Stimulated activated CD8-positive, alpha-beta memory T cell treated with anti-CD3 and anti-CD28 coated beads, Interleukin-12 subunit alpha, Interleukin-12 subunit beta, amount 100 ng/mL, for 1 hour (primary cell): Measurements from ENCODE around the gene DGKD.

ENCODE experiments used
- DNase-seq: peaks from one replicate; pipeline ENCODE4 v3.0.0-alpha.2; 2020; ENCODE audit warnings: low read depth

Gene DGKD

DNA sequence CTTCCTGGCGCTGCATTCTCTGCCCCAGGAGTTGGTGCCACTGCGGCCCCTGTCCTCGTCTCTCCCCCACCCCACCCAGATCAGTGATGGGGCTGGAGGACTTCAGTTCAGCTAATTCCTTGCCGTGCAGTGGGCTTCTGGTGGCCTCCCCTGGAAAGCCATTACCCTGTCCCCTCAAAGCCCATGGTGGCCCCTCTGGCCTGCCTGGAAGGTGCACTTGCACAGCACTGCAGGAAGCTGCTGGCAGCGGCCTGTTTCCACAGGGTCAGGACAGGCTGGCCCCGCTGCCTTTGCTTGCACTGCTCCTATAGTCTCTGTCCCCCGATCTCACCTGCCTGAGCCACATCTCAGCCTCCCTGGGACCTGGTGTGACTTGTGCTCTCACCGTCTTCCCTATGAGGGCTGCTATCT, 107.2 kb downstream of the DGKD start:
- no peak for DNase-seq

DNA sequence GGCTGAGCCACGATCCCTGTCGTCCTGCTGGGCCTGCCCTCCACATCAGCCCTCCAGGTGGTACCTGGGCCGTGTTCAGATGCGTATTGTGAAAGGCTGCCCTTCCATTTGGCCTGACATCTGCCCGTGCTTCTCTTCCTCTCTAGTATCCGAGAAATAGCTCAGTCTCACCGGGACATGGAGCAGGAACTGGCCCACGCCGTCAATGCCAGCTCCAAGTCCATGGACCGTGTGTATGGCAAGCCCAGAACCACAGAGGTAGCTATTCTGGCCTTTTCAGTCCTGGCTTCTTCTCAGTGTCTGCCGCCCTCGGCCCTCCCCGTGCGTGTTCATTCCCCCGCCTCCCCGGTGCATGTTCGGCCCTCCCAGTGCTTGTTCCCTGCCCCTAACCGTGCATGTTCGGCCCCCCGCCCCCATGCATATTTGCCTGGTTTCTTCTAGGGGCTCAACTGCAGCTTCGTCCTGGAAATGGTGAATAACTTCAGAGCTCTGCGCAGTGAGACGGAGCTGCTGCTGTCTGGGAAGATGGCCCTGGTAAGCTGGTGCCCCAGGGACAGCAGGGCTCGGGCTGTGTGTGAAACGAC, 108.0 kb downstream of the DGKD start:
- DNase-seq: no peak

DNA sequence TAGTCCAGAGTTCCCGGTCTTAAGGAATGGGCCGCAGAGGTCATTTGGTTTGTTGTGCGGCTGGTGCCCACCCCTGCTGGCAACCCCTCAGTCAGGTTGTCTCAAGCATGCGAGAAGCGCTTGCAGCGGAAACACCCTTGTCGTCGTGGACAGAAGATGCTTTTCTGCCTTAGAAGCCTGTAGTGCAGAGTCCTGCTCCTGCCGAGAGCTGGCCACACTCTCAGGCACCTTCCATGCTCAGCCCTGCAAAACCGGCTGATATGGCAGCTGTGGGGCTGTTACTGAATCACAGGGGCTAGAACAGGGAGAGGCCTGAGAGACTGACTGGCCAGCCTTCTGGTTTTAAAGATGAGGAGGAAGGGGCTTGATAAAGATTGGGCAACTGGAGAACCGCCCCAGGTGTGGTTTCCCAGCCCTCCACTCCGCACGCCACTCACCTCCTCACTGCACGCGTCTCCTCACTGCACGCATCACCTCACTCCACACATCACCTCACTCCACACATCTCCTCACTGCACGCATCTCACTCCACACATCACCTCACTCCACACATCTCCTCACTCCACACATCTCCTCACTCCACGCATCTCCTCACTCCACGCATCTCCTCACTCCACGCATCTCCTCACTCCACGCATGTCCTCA, 108.7 kb downstream of the DGKD start:
- DNase-seq: no peak

DNA sequence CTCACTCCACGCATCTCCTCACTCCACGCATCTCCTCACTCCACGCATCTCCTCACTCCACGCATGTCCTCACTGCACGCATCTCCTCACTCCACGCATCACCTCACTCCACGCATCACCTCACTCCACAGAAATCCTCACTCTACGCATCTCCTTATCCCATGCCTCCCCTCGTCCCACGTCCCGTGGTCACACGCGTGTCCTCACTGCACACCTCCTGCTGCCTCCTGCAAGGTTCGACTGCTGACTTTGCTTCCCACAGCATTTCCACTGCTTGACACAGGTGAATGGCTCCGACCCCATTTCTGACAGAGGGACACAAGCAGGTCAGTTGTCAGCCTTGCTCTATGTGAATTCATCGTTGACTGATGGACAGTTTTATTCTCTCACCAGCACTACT, 109.3 kb downstream of the DGKD start:
- DNase-seq: no peak

DNA sequence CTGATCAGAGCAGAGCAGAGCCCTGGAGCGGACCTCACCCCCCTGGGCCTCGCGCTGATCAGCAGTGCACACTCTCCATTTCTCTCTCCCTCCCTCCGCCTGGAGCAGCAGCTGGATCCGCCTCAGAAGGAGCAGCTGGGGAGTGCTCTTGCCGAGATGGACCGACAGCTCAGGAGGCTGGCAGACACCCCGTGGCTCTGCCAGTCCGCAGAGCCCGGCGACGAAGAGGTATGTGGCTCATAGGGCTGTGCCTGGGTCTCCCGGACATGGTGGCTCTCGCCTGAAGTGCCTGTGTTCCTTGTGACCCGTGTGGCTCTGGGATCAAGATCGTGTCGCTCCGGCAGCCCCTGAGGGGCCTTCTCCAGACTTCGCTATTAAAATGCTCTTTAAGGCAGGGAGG, 109.8 kb downstream of the DGKD start:
- DNase-seq: no peak

DNA sequence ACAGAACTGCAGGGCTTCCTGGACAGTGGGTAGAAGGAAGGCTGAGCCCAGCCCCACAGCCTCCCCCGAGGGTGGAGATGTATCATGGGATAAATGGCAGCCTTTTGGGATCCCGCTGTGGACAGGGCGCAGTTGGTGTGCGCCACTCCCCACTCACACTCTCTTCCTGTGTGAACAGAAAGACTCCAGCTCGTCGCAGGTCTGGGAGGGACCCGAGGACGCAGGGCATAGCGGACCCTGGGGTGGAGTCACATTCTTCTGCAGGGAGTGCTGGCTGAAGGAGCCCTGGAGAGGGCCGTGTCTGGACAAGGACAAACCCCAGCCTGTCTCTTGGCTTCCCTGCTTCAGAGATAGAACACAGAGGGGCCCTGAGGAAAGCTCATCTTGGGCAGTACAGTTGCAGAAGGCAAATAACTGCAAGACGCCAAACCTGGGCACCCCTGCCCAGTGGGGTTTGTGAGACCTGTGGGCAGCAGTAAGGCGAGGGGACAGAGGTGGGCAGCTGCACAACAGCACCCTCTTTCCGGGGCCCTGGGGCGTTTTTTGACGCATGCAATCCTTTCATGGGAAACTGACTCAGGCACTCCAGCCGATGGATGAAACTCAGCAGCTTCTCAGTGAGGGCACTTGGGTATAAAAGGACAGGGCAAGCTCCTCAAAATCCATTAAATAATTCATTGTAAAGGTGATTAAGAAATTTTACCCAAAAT, 110.4 kb downstream of the DGKD start:
- DNase-seq: no peak

DNA sequence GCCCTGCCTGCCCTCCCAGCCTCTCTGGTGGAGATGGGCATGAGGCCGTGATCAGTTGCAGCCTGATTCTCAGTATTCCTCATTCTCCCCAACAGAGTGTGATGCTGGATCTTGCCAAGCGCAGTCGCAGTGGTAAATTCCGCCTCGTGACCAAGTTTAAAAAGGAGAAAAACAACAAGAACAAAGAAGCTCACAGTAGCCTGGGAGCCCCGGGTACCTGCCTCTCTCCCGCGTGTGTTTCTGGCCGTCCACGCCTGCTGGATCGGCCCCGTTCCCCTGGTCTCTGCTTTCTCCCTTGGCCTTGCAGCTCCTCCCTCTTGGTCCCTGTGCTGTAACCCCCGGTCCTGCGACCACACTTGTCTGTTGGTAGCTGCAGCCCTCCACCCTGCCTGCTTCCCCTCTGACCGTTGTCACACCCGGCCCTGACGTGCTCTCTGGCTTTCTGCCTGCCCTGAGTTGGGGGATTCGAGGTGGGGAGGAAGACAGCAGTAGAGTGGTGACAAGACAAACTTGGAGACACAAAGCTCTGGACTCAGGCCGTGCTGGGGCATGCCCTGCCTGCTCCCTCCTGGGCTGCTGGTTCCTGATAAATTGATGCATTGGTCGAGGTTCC, 112.8 kb downstream of the DGKD start:
- no peak for DNase-seq

DNA sequence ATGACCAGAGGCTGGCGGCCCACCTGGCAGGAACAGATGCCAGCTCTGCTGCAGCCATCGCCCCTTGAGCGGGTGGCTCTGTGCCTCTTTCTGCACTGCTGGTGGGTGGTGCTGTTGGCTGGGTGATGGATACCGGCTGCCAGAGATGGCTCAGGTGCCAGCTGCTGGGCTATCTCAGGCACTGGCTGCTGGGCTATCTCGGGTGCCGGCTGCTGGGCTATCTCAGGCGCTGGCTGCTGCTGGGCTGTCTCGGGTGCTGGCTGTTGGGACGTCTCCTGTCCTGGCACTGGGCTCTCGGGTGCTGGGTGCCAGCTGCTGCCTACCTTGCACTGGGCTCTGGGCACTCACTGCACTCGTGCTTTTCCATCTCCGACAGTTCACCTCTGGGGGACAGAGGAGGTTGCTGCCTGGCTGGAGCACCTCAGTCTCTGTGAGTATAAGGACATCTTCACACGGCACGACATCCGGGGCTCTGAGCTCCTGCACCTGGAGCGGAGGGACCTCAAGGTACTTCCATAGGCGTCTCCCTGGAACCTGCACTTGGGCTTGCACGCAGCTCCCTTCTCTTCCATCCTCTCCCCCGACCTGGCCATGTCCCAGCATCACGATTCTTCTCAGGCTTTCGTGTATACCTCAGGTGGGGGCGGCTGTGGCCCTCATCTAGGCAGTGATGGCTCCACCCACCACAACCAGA, 113.9 kb downstream of the DGKD start:
- DNase-seq: no peak

DNA sequence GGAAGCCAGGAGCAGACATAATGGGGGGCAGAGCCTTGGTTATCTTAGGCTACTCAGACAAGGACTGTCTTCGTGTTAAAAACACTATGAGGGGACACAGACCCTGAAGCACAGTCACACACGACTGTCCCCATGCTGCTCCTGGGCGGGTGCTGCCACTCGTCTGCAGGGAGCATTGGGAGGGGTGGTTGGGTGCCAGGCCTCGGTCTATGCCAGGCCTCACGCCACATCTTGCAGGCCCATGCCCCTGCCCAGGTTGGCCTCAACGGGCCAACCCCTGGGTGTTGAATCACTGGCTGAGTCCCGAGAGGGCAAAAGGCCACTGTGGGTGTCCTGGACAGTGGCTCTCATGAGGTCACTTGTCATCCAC, 114.4 kb downstream of the DGKD start:
- no peak for DNase-seq

DNA sequence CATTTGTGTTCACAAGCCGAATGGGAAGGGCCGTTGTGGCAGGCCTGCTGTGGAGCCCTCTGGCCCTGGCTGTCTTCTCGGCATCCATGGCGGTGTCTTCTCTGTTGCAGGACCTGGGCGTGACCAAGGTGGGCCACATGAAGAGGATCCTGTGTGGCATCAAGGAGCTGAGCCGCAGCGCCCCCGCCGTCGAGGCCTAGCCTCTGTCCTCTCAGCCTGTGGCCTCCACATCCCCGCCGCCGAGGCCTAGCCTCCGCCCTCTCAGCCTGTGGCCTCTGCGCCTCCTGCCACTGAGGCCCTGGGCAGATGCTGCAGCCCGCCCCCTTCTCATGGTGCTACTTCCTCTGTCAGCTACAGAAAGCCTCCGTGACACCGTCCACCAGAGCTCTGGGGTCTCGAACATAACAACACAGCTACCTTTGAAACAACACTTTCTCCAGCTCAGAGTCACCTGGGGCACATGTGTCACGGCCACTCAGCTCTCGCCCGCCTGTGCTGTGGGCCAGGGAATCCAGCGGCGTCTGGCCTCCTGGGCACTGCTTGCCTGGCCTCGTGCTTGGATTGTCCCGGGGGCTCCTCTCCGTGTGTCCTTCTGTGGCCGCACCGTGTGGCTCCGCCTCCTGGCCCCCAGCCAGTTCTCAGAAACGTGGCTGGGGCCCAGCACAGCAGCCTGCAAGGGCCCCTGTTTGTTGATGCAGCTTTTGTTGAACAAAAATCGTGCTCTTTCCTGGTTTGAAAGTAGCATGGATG, 115.1 kb downstream of the DGKD start:
- no peak for DNase-seq

DNA sequence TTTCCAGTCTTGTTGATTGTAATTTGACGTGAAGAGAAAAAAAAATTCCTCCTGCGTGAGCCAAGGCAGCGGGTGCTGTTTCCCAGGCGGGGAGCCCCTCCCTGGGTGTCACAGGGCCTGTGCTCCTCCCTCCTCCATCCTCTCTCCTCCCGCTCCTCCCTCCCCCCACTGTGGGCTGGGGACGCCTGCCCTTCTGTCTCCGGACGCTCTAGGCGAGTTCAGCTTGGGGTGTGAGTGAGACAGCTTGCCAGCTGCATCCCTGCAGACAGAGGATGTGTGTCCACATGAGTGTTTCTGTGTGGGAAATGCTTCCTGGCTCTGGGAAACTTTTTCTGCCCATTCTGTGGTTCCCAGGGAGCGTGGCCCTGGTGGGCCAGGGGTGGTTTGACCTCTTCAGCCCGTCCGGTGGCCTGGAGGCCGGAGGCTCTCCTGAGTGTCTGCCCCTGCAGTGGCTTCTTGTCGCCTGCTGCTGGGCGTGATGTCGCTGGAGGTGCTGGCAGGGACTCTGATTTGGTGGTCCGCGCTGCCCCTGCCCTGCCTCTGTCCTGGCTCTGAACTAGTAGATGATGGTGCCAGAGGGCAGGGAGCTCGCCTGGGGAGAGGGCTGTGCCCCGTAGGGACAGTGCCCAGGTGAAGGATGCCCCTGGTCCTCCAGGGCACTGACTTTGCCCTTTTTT, 115.9 kb downstream of the DGKD start:
- no peak for DNase-seq

DNA sequence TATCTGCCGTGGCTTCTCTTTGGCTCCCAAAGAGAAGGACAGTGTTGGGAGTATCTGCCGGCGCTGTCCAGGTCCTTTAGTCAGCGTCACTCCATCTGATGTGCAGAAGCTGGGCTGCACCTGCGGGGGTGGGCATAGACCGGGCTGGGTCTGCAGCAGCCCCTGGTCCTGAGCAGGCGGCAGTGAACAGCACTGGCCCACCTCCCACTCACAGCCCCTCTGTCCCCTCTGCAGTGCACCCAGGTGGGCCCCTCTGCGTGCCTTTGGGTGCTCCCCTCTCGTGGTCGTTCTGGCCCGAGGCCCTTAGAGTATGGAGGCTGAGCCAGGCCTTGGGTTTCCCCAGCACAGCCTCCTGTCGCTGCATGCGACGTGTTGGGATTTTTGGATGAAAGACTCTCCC, 116.5 kb downstream of the DGKD start:
- DNase-seq: no peak

DNA sequence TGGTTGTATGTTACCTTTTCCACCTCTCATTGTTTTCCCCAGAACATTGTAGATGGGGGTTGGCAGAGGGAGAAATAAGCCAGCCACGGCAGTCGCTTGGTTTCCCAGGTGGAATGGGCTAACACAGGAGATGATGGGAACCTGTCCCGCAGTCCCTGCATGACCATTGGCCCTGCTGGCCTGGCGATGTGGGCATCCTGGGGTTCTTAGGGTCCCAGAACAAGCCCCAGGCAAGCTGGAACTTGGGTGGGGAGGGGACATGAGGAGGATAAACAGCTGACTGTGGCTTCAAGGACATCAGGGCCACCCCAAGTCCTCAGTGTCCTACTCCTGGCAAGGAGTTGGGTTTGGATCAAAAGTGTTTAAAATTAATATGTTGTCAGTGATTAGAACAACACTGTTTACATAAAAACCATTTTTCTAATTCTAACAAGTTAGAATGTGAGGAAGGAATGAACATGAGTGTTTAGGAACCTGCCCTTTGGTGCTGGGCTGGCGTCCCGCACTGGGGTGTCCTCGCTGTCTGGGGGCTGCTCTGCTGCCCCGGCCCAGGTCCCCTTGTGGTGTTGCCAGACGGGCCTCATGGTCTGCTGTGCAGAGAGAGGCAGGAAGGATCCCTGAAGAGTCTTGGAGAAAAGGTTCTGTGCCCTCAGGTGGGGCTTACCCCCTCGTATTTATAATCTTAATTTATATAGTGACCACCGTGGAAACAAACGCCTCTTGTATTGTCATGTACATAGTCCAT, 117.2 kb downstream of the DGKD start:
- no peak for DNase-seq

DNA sequence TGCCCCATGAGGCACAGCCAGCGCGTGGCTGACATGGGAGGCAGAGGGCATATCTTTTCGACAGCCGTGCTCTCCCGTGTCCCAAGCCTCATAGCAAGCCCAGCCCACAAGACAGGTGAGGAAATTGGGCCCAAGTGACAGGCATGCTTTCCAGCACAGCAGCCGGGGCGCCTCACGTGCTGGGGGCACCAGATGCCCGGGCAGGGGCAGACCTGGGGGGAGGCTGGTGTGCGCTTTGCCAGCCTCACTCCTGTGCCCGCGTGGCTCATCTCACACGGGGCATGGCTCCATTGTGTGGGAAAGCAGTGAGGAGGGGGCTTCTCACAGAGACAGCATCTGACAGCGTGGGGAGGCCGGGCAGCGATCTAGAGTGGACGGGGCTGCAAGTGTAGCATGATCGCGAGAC, 119.1 kb downstream of the DGKD start:
- DNase-seq: no peak

DNA sequence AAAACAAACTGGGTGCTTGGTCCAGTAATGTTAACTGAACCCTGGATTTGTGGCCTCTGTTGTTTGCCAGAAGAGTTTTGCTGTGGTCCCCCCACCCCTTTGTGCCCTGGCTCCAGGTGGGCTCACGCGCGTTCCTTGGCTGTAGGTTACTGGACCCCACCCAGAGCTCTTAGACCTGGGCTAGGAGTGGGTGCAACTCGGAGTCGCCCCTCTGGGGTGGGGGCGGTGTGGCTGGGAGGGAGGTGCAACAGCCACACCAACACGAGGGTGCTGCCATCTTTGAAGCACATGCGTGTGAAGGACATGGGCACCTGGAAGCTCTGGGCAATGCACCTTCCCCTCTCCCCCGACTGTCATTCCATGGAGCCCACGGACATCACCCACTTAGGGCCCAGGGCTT, 119.6 kb downstream of the DGKD start:
- DNase-seq: no peak

DNA sequence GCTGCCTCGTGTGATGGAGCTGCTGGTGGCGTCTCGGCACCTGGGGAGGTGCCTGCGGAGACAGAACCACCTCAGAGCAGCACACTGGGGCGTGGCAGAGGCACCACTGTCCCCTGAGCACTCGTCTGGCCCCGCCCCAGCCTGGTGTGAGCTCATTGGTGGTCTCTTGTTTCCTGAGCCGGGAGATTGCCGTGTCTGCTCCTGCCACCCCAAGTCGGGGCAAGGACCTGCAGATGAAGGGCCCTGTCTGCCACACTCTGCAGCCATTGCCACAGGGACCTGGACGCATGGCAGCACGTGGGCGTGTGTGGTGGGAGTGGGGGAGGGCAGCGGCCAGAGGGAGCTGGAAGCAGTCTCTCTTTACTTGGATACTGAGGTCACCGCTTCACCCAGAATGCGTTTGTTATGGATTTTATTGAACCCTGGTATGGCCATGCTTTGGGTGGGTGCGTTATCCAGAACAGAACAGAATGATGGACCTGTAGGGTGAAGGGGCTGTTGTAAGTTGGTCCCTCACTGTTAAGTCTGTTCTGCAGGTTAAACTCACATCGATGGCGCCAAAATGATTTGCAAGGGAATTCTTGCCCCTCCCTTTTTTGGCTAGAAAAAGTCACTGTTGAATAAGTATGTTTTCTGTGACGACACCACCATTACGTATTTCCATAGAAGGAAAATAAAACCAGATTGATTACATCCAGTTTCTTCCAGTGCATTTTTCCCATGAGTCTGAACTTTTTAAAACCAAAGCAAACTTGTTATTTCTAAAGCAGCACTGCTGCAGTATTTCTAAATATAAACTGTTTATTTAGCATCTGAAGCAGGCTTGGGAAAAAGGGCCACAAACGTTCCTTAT, 120.2 kb downstream of the DGKD start:
- DNase-seq: no peak

DNA sequence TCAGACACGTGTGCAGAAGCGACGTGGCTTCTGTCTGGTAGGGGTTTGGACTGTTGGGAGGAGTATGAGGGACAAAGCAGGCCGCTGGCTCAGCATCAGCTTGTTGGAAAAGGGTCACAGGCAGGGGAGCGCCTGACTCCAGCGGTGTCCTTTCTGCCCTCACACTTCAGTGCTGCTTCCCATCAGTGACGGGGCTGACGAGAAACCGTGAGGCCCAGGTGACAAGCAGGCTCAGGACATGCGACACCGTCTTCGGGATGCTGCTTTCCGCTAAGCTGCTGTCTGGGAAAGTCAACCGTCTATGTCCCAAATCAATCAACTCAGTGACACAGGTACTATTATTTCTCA, 121.7 kb downstream of the DGKD start:
- DNase-seq: no peak

DNA sequence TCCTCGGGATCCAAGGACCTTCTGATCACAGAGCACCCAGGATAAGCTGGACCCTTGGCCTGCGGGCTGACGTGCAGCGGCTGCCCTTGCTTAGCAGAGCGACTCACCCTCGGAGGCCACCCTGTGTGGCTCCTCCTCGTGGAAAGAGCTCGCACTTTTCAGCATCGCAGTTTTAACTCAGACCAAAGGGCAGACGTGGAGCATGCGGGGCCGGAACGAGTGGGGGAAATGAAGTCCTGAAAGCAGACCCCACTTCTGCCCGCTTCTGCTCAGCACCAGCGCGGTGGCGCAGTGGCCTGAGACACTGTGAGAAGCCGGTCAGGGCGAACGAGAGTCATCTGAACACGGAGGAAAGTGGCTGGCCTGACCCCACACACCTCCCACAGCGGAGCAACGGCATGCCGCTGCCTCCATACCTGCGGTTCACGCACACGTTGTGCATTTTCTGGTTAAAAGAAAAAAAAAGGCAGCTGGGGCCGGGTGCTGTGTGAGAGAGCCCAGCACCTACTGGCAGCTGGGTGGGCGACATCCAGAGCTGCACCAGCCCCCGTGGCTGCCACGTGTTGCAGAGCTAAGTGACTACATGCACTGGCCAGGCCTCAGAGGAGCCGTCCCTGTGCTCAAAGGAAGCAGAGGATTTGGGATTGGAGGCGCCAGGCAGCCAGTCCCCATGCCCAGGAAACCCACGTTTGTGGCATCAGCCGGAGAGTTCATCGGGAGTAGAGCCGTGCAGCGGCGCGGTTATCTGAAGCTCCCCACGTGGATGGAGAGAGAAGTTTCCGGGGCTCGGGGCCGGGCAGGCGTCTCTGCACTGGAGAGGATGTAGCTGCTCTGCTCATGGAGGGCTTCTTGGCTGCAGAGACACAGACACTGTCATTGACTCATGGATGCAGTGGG, 122.6 kb downstream of the DGKD start:
- no peak for DNase-seq
